ENCODE results near the gene PNMA1. TPM values are rescaled to one million over a fixed set of nuclear protein-coding genes. Genes with fewer than 3 reads are reported as not detected.
A peak's percentile ranks its signal among the peaks of the same experiment; 100 is the strongest.

PNMA1 gene, protein sequence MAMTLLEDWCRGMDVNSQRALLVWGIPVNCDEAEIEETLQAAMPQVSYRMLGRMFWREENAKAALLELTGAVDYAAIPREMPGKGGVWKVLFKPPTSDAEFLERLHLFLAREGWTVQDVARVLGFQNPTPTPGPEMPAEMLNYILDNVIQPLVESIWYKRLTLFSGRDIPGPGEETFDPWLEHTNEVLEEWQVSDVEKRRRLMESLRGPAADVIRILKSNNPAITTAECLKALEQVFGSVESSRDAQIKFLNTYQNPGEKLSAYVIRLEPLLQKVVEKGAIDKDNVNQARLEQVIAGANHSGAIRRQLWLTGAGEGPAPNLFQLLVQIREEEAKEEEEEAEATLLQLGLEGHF
- polyA plus RNA-seq (ENCODE audit: low read depth in 6 of 6), result 10 to 100 TPM; 10.6 to 19.7 (median 15.4) TPM

DNA sequence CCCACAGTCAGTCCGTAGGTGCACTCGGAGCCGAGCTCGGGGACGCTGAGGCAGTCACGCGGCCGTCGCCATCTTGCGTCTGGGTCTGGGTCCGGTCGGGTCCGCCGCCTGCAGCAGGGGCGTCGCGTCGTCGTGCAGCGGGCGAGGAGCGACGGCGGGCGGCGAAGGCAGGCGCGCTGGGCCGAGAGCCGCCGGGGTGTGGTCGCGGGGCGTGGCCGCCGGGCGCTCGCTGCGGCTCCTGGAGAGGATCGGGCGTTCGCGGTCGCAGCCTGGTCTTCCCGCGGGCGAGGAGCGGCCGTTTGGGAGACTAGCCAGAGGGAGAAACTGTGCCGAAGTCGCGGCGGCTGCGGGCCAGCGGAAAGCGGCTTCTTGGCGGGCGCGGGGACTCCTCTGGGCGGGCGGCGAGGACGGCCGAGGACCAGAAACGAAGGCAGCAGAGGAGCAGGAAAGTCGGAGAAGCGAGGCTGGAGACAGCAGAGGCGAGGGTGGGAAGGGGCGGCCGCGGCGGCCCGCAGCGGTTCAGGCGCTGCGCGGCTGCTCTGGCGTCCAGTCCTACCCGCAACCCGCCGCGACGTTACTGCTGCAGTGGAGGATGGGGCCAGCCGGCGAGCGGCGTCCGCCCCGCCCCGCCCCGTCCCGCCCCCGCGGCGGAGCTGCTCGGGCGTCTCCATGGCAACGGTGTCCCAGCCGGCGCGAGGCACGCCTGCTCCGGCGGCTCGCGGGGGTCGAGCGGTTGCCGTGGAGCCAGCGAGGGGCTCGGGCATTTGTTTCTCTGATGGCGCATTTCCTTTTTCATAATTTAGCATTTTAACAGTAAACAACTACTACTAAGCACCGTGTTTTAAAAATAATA, at the start of gene PNMA1:
Gene PNMA1, minus strand, starts transcription at position 582 of the 853 bp plus-strand sequence. CDS start 745 bp downstream, outside the sequence.
- H3K4me3 Mint-ChIP-seq, result peak within 1 kb of the TSS; percentile 91 to 99 (median 97)
- peaks cover 21 to 31% (median 22%) of the 10 kb centered on the region in 3 donors for H3K4me1 Mint-ChIP-seq
- peak within 1 kb of the TSS; percentile 70 to 98 (median 94) for H3K27ac Mint-ChIP-seq
- ATAC-seq (ENCODE audit: low read depth in 2 of 2) (peak; percentile 80 to 83), DNase-seq (peak; percentile 88)
- H3K9me3 Mint-ChIP-seq, result no peaks in the 10 kb centered on the region
- H3K27me3 Mint-ChIP-seq, result no peaks in the 10 kb centered on the region
- peaks cover 4 to 6% of the 10 kb centered on the region in 2 donors for H3K36me3 Mint-ChIP-seq

DNA sequence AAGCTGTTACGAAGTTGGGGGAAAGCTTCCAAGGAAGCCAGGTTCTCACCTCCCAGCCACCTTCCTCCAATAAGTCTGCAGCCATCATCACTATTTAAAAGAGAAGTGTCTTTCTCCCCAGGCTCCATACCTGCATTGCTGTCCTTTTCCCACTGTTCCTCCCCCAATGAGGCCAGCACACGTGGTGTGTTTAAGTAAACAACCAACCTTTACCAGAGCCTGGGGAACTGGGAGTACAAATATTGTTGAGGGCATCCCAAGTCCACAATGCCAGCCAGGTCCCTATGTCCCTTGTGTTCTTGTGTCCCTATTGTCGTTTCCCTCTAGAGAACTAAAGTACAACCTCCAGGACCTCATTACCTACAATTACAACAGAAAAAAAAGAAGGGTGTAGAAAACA, 49.2 kb upstream of the PNMA1 start:
- H3K4me3 Mint-ChIP-seq, result peak overlapping the region in 5 of 8 donors; percentile 40 to 98 (median 65)

DNA sequence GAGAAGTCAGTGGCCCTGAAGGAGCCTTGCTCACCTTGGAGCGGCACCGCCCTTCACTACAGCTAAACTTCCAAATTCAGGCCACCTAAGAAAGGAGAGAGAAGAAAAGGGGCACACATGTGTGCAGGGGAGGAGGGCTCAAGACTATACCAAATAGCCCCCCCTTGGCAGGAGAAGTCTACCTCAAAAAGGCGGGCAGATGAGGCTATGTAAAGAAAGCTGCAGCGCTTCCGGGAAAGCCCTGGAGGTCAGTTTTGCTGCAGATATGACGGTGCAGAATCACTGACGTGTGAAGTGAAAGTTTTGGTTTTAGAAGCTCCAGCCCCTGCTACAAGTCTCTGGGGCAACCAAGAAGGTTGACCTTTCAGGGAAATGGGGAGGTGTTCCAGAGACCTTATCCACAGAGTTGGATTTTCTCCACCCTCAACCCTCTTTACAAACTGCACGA, 48.2 kb upstream of the PNMA1 start:
- Mint-ChIP-seq H3K4me3 (peak overlapping the region; percentile 47 to 98 (median 72)), H3K9me3 (no peaks in the 10 kb centered on the region), H3K4me1 (peaks cover 70 to 84% (median 78%) of the 10 kb centered on the region in 3 donors), H3K27me3 (no peaks in the 10 kb centered on the region), H3K27ac (peak overlapping the region; percentile 82 to 100 (median 98)), H3K36me3 (no peaks in the 10 kb centered on the region)
- no peak for ATAC-seq (ENCODE audit: low read depth in 2 of 2)
- no peak for DNase-seq

More for the DNA sequence above, 49.2 kb upstream of the PNMA1 start:
- Mint-ChIP-seq H3K4me1 (peaks cover 60 to 83% (median 68%) of the 10 kb centered on the region in 3 donors), H3K36me3 (no peaks in the 10 kb centered on the region), H3K27me3 (no peaks in the 10 kb centered on the region), H3K9me3 (no peaks in the 10 kb centered on the region), H3K27ac (peak overlapping the region; percentile 82 to 100 (median 96))
- DNase-seq (no peak), ATAC-seq (ENCODE audit: low read depth in 2 of 2) (no peak)

DNA sequence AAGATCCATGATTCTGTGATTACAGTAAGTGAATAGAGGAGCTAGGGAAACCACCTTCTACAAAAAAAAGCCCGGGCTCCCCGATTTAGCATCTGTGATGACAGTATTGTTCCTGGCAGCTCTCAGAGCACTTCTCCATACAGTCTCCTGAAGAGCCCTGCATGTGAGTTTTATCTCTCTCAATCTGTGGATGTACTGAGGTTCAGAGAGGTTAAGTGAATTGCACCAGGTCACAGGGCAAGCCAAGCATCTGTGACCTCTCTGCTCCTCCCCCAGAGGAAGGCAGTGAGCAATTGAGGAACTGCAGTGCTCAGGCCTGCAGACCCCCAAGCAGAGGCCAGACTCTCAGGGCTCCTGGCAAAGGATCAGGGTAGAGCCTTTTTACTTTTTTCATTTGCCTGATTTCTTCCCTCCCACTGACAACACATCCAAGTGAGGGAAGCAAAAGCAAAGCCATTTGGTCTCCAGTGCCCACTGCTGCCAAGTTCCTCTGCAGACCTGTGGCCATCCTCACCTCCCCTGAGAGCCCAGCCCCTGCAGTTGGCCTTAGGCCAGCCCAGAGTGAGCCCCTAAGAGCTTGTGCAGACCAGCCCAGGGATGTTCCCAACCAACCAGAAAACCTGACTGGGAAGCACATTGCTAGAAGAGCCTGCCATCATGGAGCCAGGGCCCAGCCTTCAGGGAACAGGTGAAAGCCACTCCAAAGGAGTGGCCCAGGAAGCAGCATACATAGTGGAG, 47.6 kb upstream of the PNMA1 start:
- H3K36me3 Mint-ChIP-seq, result no peaks in the 10 kb centered on the region
- H3K27me3 Mint-ChIP-seq, result no peaks in the 10 kb centered on the region
- H3K27ac Mint-ChIP-seq, result peak overlapping the region; percentile 82 to 100 (median 98)
- ATAC-seq (ENCODE audit: low read depth in 2 of 2), result no peak
- no peak for DNase-seq
- peaks cover 74 to 84% (median 84%) of the 10 kb centered on the region in 3 donors for H3K4me1 Mint-ChIP-seq
- H3K4me3 Mint-ChIP-seq, result peak overlapping the region; percentile 56 to 98 (median 78)
- no peaks in the 10 kb centered on the region for H3K9me3 Mint-ChIP-seq

DNA sequence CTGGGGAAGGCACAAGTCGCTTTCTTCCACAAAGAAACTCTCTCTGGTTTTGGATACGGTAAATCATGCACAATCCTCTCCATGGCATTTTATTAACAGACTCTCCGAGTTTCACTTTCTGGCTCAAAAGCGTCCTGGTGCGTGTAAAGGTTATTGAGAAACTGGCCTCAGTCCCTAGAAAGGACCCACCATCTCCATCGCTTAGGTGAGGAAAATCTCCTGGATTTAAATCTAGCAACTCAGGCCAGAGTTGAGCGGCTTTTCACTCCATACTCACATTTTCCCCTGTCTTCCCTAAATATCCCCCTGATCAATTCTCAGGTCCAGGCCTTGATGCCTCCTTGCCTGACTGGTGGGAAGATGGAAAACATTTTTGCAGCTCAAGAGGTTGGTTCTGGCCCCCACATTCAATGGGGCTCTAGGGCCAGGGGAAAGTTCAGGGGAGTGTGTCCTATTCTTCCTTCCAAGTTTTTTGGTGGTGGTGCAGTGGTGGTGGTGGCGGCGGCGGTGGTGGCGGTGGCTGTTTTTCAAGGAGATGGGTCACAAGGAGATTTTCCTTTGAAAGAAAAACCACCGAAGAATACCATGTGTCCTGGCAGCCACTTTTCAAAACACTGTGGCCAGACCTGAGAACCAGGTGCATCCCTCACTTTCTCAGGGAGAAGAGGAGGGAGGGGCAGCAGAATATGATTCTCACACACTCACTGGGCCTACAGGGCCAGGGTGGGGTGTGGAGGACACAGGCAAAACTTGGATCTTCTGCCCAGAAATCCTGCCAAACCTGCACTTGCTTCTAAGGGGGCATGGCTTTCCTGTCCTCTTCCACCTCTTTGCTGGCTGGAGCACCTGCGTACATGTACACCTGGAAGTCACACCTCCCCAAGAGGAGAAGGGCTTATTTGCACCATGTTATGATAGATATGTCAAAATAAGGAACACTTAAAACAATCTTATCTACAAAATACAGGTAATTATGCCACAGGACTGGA, 46.7 kb upstream of the PNMA1 start:
- Mint-ChIP-seq H3K4me1 (peaks cover 76 to 85% (median 84%) of the 10 kb centered on the region in 3 donors), H3K27ac (peak overlapping the region; percentile 98 to 100 (median 99)), H3K27me3 (no peaks in the 10 kb centered on the region), H3K9me3 (no peaks in the 10 kb centered on the region), H3K4me3 (peak overlapping the region; percentile 79 to 98 (median 94)), H3K36me3 (no peaks in the 10 kb centered on the region)
- ATAC-seq (ENCODE audit: low read depth in 2 of 2) (peak; percentile 3 to 4), DNase-seq (no peak)

DNA sequence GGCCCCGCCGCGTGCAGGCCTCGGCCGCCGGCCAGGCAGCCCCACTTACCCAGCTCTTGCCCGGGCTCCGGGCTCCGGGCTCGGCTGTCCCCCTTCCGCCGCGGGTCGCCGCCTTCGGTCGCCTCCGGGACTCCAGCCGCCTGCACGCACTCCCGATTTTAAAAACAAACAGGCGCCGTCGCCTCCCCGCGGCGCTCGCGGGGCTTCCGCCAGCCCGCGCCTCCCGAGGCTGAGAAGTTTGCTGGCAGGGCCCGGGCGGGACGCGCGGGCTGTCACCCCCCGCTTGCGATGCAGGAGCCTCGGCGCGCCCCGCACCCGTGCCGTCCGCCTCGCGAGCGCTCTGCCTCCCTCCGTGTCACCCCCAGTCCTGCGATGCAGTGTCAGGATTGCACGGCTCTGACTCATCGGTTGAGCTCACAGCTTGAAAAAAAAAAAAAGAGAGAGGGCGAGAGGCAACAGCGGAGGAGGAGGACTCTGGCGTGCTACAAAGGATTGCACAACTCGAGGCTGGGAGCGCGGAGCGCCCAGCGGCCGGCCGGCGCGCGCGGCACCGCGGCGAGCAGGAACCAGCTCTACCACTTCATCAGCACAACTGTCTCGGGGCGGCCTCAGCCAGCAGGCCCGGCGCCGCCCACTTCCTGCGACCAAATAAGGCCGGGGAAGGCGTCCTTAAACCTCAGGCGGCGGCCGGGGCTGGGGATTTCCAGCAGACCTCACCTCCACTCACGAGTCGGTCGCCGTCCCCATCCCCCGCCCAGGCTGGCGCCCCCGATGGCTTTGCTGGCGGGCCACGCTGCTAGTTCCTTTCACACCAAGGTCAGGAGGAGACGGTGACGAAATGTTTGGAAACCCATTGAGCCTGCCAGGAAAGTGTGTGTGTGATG, 45.8 kb upstream of the PNMA1 start:
- peak; percentile 70 to 72 for ATAC-seq (ENCODE audit: low read depth in 2 of 2)
- peak overlapping the region; percentile 98 to 100 (median 99) for H3K27ac Mint-ChIP-seq
- peaks cover 76 to 85% (median 84%) of the 10 kb centered on the region in 3 donors for H3K4me1 Mint-ChIP-seq
- H3K27me3 Mint-ChIP-seq, result no peaks in the 10 kb centered on the region
- peak; percentile 99 for DNase-seq
- no peaks in the 10 kb centered on the region for H3K36me3 Mint-ChIP-seq
- H3K4me3 Mint-ChIP-seq, result peak overlapping the region; percentile 79 to 98 (median 94)
- H3K9me3 Mint-ChIP-seq, result no peaks in the 10 kb centered on the region

DNA sequence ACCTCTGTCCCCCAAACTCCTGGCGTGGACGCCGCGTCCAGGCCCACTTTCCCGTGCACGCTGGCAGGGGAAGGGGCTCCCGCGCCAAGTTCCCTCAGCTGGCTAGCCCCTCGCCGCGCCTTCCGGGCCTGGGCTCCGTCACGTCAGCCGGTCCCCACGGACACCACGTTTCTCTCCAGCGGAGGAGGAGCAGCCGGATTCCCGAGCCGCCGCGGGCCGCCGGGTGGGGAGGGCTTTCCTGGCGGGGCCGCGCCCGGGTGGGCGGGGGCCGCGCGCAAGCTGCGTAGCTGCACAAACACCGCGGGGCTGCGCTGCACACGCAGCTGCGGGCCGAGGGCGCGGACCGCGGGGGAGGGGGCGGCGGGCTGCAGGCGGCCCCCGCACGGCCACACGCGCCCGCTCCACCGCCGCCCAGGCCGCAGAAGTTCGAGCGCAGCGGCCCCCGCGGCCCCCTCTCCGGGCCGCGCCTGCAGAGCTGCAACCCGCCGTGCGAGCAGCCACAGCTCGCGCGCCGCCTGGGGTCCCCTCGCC, 45.1 kb upstream of the PNMA1 start:
- Mint-ChIP-seq H3K4me3 (peak overlapping the region; percentile 79 to 98 (median 94)), H3K27me3 (no peaks in the 10 kb centered on the region), H3K36me3 (no peaks in the 10 kb centered on the region), H3K27ac (peak overlapping the region in 5 of 6 donors; percentile 49 to 99 (median 97)), H3K9me3 (no peaks in the 10 kb centered on the region), H3K4me1 (peaks cover 74 to 85% (median 84%) of the 10 kb centered on the region in 3 donors)
- DNase-seq (peak; percentile 60), ATAC-seq (ENCODE audit: low read depth in 2 of 2) (no peak)

DNA sequence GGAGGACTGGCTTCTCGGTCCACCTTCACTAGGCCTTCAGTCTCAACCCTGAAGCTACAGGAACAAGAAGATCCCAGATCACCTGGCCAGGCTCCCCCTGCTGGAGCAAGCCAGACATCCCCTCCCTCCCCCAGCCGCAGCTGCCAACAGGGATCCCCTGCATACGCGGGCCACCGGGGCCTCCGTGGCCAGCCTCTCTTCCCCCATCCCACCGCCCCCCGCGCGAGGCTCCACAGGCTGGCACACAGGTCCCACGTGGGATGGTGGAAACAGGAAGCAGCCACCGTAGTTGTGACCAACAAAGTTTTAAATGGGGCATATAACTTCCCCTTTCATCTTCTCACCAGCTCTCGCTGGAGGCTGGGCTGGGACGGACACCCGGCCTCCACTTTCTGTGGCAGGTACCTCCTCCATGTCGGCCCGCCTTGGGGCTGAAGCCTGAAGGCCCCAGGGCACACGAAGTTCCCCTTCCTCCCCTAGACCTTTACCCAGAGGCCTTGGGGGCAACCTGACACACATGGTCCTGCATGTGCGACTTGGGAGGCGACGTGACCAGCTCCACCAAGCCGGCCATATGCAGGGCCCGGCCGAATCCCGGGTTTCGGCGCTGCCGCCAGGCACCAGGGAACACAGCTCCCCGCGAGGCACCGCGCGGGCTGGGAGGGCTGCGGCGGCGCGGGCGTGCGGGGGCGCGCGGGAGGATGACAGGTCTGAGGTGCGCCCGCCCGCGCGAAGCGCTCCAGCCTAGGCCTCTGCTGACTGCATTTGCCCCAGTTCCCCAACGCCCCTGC, 44.4 kb upstream of the PNMA1 start:
- no peaks in the 10 kb centered on the region for H3K9me3 Mint-ChIP-seq
- peak overlapping the region; percentile 91 to 99 (median 98) for H3K27ac Mint-ChIP-seq
- no peaks in the 10 kb centered on the region for H3K36me3 Mint-ChIP-seq
- H3K4me1 Mint-ChIP-seq, result peaks cover 76 to 85% (median 84%) of the 10 kb centered on the region in 3 donors
- ATAC-seq (ENCODE audit: low read depth in 2 of 2), result peak; percentile 57 to 58
- peak; percentile 93 for DNase-seq
- H3K4me3 Mint-ChIP-seq, result peak overlapping the region; percentile 79 to 96 (median 92)
- H3K27me3 Mint-ChIP-seq, result no peaks in the 10 kb centered on the region

DNA sequence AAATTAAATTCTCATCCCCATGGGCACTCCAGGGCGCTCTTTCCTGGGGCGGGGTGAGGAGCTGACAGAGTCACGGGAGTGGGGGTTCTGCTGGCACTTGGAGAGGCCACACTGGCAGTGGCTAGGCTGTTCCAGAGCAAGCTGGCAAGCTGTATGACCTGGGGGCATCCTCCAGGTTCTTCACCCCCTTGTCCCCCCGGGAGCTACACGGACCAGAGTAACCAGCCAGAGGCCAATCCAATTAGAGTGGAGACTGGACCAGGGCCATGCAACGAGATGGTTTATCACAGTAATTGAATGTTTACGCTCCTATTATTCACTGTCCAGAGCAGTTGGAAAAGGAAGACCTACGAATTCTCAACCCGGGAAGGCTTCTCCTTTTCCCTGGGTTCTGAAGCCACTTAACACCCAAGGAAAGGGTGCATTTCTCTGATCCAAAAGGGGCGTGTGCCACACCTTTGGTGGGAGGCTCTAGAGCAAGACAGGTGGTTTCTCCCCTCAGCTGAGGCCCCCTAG, 43.8 kb upstream of the PNMA1 start:
- ATAC-seq (ENCODE audit: low read depth in 2 of 2), result no peak
- no peaks in the 10 kb centered on the region for H3K9me3 Mint-ChIP-seq
- H3K27ac Mint-ChIP-seq, result peak overlapping the region; percentile 91 to 99 (median 98)
- peak overlapping the region; percentile 79 to 96 (median 92) for H3K4me3 Mint-ChIP-seq
- H3K36me3 Mint-ChIP-seq, result no peaks in the 10 kb centered on the region
- H3K27me3 Mint-ChIP-seq, result no peaks in the 10 kb centered on the region
- H3K4me1 Mint-ChIP-seq, result peaks cover 77 to 85% (median 84%) of the 10 kb centered on the region in 3 donors
- DNase-seq, result no peak

DNA sequence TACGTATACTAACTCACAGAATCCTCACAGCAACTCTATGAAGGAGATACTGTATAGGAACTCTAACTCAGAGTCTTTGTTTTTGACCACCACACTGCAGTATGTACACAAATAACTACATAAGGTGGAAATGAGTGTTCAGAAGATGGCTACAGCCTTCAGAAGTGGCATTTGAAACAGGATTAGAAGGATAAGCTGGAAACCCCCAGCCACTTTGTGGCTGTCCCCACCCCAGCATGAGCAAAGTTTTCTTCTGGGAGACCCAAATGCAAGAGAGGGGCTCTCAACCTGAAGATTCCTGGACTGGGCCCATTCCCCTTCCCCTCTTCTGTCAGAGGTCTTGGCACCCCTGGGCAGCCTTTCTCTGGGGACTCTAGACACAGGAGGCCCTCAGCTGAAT, 43.2 kb upstream of the PNMA1 start:
- Mint-ChIP-seq H3K27me3 (no peaks in the 10 kb centered on the region), H3K4me3 (peak overlapping the region; percentile 79 to 96 (median 92)), H3K27ac (peak overlapping the region; percentile 91 to 99 (median 98)), H3K36me3 (no peaks in the 10 kb centered on the region), H3K9me3 (no peaks in the 10 kb centered on the region), H3K4me1 (peaks cover 77 to 85% (median 84%) of the 10 kb centered on the region in 3 donors)
- DNase-seq, result no peak
- no peak for ATAC-seq (ENCODE audit: low read depth in 2 of 2)
